Uterus (tissue), 2 donors: ENCODE results near the gene DACT2.

Experiments
- CTCF ChIP-seq, 4 experiments: fragments of 200-600 bp in 2 of 4; fragments of 450-650 bp in 2 of 4; sonication (generic) in 2 of 4; IDR thresholded peaks; one replicate each; pipeline ENCODE4 v1.5.1; 2016 to 2019; ENCODE audit warnings: antibody characterized with exemption in 4 of 4, mild to moderate bottlenecking in 2 of 4, moderate library complexity in 1 of 4
- POLR2A ChIP-seq, 2 donors: fragments of 450-650 bp; IDR thresholded peaks; one replicate each; pipeline ENCODE4 v1.6.1; 2016; ENCODE audit warnings: antibody characterized with exemption in 2 of 2, mild to moderate bottlenecking in 1 of 2, moderate library complexity in 1 of 2

- TF ChIP-seq POLR2A (IDR thresholded peaks at IDR 0.05) (no peak), CTCF (IDR thresholded peaks at IDR 0.05) (no peak)
Observed at GRCh38 chr6:168313431-168314011, 6.1 kb downstream of the DACT2 start.
